Hepatocyte (in vitro differentiated cells): ENCODE measurements around the gene FBXL15. TPM values are rescaled to one million over a fixed set of nuclear protein-coding genes. Genes with fewer than 3 reads are reported as not detected.
A peak's percentile ranks its signal among the peaks of the same experiment; 100 is the strongest.

Source experiments
- DNase-seq: peaks from one replicate; pipeline ENCODE4 v3.0.0-alpha.2; 2016; ENCODE audit warnings: low spot score
- H2AFZ ChIP-seq: fragments of 200-600 bp; sonication (generic); 2 replicates; pipeline ENCODE4 v1.6.0; 2016; ENCODE audit warnings: antibody characterized with exemption, mild to moderate bottlenecking
- H3K27ac ChIP-seq: fragments of 200-600 bp; sonication (generic); 2 replicates; pipeline ENCODE4 v1.5.1; 2016; ENCODE audit warnings: mild to moderate bottlenecking
- H3K27me3 ChIP-seq: fragments of 200-600 bp; sonication (generic); 2 replicates; pipeline ENCODE4 v1.6.1; 2016
- H3K36me3 ChIP-seq: fragments of 200-600 bp; sonication (generic); replicated peaks from 2 replicates; pipeline ENCODE4 v1.5.1; 2016; ENCODE audit warnings: low read depth; ENCODE audit not compliant: insufficient read depth
- H3K4me1 ChIP-seq: fragments of 200-600 bp; sonication (generic); 2 replicates; pipeline ENCODE4 v1.5.1; 2016; ENCODE audit warnings: mild to moderate bottlenecking, moderate library complexity; ENCODE audit not compliant: insufficient read depth
- H3K4me2 ChIP-seq: fragments of 200-600 bp; sonication (generic); 2 replicates; pipeline ENCODE4 v1.6.0; 2016
- H3K4me3 ChIP-seq: fragments of 200-600 bp; sonication (generic); 2 replicates; pipeline ENCODE4 v1.5.1; 2016; ENCODE audit warnings: mild to moderate bottlenecking
- H3K79me2 ChIP-seq: fragments of 200-600 bp; sonication (generic); 2 replicates; pipeline ENCODE4 v1.6.0; 2017; ENCODE audit warnings: mild to moderate bottlenecking
- H3K9me2 ChIP-seq: fragments of 200-600 bp; sonication (generic); replicated peaks from 2 replicates; pipeline ENCODE4 v1.6.0; 2017; ENCODE audit warnings: mild to moderate bottlenecking; ENCODE audit not compliant: insufficient read depth
- H3K9me3 ChIP-seq: fragments of 200-600 bp; sonication (generic); 2 replicates; pipeline ENCODE4 v1.5.1; 2016; ENCODE audit warnings: low read depth, mild to moderate bottlenecking
- H4K20me1 ChIP-seq: fragments of 200-600 bp; sonication (generic); 2 replicates; pipeline ENCODE4 v1.6.0; 2016; ENCODE audit warnings: mild to moderate bottlenecking; ENCODE audit not compliant: insufficient read depth, poor library complexity, severe bottlenecking
- EZH2 ChIP-seq: fragments of 200-600 bp; sonication (generic); IDR thresholded peaks from 2 replicates; pipeline ENCODE4 v1.6.1; 2016; ENCODE audit warnings: antibody characterized with exemption, mild to moderate bottlenecking, borderline replicate concordance
- EZH2phosphoT487 ChIP-seq: fragments of 200-600 bp; sonication (generic); IDR thresholded peaks from one replicate; pipeline ENCODE4 v1.6.1; 2018; ENCODE audit warnings: antibody characterized with exemption, mild to moderate bottlenecking, low read depth, moderate library complexity; ENCODE audit not compliant: unreplicated experiment, severe bottlenecking
- WGBS: methylation state at CpG from one replicate; pipeline ENCODE4 v1.1.6; 2016; ENCODE audit warnings: low lambda C conversion rate; ENCODE audit errors: missing lambda C conversion rate; 5-methylcytosine and 5-hydroxymethylcytosine counted together
- polyA plus RNA-seq: library from polyadenylated mRNA; unstranded; fragments of >200 nt; fragmentation: Nextera tagmentation; extraction: Ambion mirVana; gene quantifications from 2 replicates; pipeline ENCODE4 v1.2.1, GENCODE V29; 2016
- total RNA-seq: library from RNA; depleted of rRNA; stranded (reverse); fragments of >200 nt; gene quantifications from 2 replicates; pipeline ENCODE4 v1.2.3, GENCODE V29; 2014
- TF ChIP-seq, protein P1 (sequence below): fragments of 200-600 bp; sonication (generic); IDR thresholded peaks from 2 replicates; pipeline ENCODE4 v1.5.1; 2016; ENCODE audit warnings: antibody characterized with exemption, mild to moderate bottlenecking; ENCODE audit not compliant: poor library complexity

Gene FBXL15
- total and polyA plus RNA-seq, 2 experiments from 2014 or later: 16.3 to 42.3 TPM

DNA sequence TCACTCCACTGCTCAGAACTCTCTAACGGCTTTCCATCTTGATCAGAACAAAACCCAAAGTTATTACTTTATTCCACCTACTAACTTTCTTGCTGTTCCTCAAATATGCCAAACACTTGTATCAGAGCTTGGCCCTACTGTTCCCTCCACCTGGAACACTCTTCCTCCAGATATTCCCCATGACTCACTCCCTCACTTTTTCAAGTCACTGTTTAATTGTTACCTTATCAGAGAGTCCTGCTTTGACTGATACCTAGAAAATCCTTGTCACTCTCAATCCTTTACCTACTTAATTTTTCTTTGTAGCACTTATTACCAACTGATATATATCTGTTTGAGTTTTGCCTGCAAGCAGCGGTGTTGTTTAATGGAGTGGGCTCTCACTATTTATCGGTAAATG is 30.7 kb upstream of the FBXL15 start:
- TF ChIP-seq EZH2phosphoT487 (no peak), EZH2 (no peak)
- TF ChIP-seq, protein P1, sequence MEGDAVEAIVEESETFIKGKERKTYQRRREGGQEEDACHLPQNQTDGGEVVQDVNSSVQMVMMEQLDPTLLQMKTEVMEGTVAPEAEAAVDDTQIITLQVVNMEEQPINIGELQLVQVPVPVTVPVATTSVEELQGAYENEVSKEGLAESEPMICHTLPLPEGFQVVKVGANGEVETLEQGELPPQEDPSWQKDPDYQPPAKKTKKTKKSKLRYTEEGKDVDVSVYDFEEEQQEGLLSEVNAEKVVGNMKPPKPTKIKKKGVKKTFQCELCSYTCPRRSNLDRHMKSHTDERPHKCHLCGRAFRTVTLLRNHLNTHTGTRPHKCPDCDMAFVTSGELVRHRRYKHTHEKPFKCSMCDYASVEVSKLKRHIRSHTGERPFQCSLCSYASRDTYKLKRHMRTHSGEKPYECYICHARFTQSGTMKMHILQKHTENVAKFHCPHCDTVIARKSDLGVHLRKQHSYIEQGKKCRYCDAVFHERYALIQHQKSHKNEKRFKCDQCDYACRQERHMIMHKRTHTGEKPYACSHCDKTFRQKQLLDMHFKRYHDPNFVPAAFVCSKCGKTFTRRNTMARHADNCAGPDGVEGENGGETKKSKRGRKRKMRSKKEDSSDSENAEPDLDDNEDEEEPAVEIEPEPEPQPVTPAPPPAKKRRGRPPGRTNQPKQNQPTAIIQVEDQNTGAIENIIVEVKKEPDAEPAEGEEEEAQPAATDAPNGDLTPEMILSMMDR: no peak
- Histone ChIP-seq H3K9me2 (no peaks in the 10 kb centered on the region), H3K27me3 (no peaks in the 10 kb centered on the region), H3K27ac (no peak overlapping the region), H2AFZ (no peak overlapping the region), H3K36me3 (no peaks in the 10 kb centered on the region), H4K20me1 (no peaks in the 10 kb centered on the region), H3K9me3 (no peaks in the 10 kb centered on the region), H3K4me3 (no peak overlapping the region), H3K4me1 (peaks cover 6% of the 10 kb centered on the region), H3K79me2 (no peaks in the 10 kb centered on the region), H3K4me2 (no peak overlapping the region)
- DNase-seq: no peak
- WGBS: 73% methylated on average over 3 of the region's 3 CpGs

DNA sequence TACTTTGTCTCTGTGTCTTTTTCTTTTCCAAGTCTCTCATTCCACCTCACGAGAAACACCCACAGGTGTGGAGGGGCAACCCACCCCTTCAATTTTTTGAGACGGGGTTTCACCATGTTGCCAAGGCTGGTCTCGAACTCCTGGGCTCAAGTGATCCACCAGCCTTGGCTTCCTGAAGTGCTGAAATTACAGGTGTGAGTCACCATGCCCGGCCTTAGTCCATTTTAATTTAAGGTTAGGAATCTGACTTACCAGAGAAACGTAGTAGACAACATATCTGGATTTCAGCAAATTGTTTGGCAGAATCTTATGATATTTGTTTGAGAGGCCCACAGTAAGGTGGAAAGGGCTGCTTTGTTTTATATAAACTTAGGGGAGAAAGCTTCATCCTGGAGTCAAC is 28.3 kb upstream of the FBXL15 start:
- Histone ChIP-seq H4K20me1 (no peaks in the 10 kb centered on the region), H3K9me2 (no peaks in the 10 kb centered on the region), H3K79me2 (peaks cover 11% of the 10 kb centered on the region), H3K27ac (no peak overlapping the region), H2AFZ (no peak overlapping the region), H3K27me3 (no peaks in the 10 kb centered on the region), H3K36me3 (no peaks in the 10 kb centered on the region), H3K9me3 (no peaks in the 10 kb centered on the region), H3K4me1 (peaks cover 14% of the 10 kb centered on the region), H3K4me2 (no peak overlapping the region), H3K4me3 (no peak overlapping the region)
- no peak for TF ChIP-seq EZH2
- TF ChIP-seq, protein P1: no peak
- no peak for TF ChIP-seq EZH2phosphoT487
- DNase-seq: no peak
- 87% methylated on average over 5 of the region's 5 CpGs for WGBS

DNA sequence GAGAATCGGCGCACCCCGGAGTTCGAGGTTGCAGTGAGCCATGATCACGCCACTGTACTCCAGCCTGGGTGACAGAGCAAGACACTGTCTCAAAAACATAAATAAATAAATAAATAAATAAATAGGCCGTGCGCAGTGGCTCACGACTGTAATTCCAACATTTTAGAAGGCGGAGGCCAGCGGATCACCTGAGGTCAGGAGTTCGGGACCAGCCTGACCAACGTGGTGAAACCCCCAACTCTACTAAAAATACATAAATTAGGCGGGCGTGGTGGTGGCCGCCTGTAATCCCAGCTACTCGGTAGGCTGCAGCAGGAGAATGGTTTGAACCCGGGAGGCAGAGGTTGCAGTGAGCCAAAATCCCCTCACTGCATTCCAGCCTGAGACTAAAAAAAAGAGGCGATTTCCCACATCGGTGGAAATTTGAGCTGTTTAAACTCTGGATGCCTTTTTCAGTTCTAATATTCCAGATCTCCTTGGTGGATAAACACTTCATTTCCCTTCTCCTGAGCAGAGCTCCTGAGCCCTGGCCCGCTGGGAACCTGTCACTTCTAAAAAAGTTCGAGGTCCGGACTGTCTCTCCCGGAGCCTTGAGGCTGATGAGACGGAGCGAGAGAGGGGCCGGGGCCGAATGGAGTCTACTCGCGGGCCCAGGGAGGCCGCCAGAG is 27.1 kb upstream of the FBXL15 start:
- H3K9me3 ChIP-seq: no peaks in the 10 kb centered on the region
- H3K27ac ChIP-seq: peak overlapping the region; percentile 97
- peak overlapping the region; percentile 91 for H3K4me3 ChIP-seq
- no peak for DNase-seq
- peaks cover 14% of the 10 kb centered on the region for H3K4me1 ChIP-seq
- no peaks in the 10 kb centered on the region for H4K20me1 ChIP-seq
- 43% methylated on average over 30 of the region's 30 CpGs for WGBS
- H3K4me2 ChIP-seq: peak overlapping the region; percentile 98
- H3K9me2 ChIP-seq: no peaks in the 10 kb centered on the region
- peak overlapping the region; percentile 64 for H2AFZ ChIP-seq
- peaks cover 11% of the 10 kb centered on the region for H3K79me2 ChIP-seq
- TF ChIP-seq EZH2: no peak
- no peak for TF ChIP-seq EZH2phosphoT487
- TF ChIP-seq, protein P1: peak; percentile 98
- no peaks in the 10 kb centered on the region for H3K36me3 ChIP-seq
- no peaks in the 10 kb centered on the region for H3K27me3 ChIP-seq
